RPMI7951 (cell line): Measurements from ENCODE around the gene DDX20. TPM values are rescaled to one million over a fixed set of nuclear protein-coding genes. Genes with fewer than 3 reads are reported as not detected.

Experiments used
- DNase-seq: peaks from one replicate; pipeline ENCODE4 v3.0.0-alpha.2; 2012; ENCODE audit warnings: low read depth
- total RNA-seq: library from RNA; depleted of rRNA; stranded (reverse); fragments of >200 nt; shearing (Covaris generic); gene quantifications from 2 replicates; pipeline ENCODE4 v1.2.3, GENCODE V29; 2014

The DDX20 gene
- total RNA-seq, 1 experiment from 2014 or later, result 19.9 TPM

DNA sequence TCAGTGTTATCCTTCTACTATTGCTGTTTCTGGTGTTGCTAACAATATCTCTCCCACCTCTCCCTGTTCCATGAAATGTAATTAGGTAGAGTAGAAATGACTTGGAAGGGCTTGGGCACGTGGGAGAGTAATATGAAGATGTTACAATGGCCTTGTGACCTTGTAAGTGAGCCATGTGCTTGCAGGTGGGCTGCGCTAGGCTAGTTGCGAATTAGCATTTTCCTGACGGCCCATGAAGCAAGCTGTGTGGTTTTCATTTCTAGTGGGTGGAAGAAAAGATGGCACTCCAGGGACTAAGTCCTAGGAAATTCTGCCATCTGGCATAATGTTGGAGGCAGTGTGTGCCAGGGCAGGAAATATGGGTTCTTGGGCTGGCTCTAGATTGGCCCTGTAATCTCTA, 7.8 kb upstream of the DDX20 start:
- DNase-seq, result no peak

DNA sequence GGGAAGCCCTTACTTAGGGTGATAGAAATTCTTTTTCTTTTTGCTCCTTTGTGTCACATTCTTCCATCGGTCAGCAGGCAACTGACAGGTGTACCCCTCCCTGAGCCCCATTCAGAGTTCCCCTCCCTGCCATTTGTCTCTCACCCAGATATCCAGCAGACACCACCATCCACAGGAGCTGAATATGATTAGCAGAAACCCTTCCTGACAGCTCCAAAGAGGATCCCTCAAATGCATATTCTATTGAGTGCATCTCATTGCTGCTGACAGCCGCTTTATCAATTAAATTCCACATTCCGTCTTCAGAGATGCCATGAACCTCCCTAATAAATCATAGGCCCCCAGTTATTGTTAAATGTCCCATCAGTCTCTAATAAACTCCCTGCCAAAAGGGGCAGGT, 6.1 kb upstream of the DDX20 start:
- no peak for DNase-seq

DNA sequence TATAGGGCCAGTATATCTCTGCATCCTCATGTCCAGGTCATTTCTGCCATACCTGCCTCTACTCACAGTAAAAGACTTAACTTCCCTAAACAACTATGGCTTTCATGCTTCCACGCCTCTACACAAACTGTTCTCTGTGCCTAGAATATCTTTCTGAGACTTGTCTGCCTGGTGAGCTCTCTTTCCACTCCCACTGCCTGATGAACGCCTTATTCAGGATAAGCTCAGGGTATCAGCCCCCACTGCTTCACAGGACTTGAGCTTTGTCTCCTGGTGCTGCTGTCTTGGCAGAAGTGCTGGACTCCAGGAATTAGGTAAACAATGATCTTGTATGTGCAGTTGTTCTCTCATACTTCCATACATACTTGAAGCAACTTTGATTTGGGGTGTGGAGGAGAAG, 4.8 kb upstream of the DDX20 start:
- DNase-seq, result no peak

DNA sequence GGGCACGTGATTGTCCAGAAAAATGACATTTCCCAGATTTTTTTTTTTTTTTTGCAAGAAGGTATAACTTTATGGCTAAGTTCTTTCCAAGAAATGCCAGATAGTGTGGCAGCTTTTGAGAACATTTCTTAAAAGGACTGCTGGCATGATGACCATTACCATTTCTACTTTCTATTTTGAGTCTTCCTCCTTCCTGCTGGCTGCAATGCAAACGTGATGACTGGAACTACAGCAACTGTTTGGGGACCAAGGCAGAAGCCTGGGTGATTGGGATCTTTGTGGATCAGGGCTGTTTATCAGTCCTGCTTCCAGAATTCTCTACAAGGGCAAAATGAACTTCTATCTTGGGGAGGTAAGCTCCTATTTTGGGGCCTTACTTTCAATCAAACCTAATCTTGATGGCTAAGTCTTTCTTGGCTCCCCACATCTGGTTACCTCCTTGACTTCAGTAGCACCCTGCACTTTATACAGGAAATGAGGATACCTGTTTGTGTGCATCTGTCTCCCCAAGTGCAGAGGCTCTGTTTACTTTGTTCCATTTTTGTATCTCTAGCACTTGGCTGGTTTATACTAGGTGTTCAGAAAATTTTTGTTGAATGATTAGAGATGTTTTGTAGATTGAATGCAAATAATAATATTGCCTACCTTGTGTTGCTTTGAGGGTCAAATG, 3.7 kb upstream of the DDX20 start:
- no peak for DNase-seq

DNA sequence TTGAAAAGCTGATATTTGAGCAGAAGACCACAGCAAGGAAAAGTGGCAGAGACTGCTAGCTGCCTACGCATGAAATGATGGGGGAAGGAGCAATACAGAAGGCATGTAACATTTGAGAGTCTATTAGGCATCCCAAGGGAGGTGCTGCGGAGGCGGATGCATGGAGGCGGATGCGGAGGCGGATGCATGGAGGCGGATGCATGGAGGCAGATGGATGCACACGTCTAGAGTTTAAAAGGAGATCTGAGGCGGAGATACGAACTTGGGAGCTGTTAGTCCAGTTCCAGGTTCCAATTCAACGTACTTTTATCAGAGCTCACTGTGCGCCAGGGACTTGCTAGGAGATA, 744 bp upstream of the DDX20 start:
- peak; percentile 63 for DNase-seq

DNA sequence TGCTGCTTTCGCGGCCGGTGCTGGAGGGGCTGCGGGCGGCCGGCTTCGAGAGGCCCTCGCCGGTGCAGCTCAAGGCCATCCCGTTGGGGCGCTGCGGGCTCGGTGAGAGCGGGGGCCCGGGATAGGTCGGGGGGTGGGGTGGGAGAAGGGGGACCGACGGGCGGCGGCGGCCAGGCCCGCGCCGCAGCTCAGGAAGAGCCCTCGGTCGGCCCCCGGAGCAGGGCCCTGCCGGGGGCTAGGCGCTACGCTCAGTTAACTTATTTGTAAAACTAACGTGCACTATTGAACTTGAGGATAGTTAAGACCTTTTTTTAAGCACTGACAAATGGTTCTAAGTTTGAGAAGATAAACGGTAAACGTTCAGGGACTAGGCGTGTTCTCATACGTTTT, 418 bp downstream of the DDX20 start:
- DNase-seq, result no peak

DNA sequence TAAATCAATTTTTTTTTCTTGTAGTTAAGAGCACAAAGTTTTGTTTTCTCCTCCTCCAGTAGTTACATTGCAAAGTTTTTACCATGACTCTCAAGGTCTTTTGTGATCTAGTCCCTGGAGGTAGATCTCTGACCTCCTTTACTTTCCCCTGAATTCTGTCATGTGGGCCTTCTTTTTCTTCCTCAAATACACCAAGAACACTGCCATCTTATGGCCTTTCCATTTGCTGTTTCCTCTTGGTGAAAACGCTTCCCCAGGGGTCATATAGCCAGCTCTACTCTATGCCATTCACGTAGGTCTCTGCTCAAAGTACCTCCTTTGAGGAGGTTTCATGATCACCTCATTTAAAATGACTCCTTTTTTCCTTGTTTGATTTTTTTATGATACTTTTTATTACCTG, 2.7 kb downstream of the DDX20 start:
- DNase-seq, result no peak

DNA sequence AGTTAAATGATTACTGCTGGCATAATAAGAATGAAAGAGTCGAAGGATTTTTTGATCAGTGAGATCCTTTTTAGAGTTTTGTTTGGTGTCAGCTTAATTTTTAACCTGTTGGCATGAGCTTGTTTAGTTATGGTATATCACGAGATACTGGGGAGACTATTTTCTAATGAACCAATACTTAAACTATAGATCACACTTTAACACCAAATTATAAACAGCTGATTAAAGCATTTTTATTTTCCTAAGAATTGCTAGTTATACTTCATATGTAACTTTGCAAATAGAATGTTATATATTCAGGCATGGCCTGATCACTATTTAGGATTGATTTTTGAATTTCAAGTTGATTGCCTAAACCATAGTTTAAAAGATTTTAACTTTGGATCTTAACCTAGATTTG, 6.0 kb downstream of the DDX20 start:
- no peak for DNase-seq

DNA sequence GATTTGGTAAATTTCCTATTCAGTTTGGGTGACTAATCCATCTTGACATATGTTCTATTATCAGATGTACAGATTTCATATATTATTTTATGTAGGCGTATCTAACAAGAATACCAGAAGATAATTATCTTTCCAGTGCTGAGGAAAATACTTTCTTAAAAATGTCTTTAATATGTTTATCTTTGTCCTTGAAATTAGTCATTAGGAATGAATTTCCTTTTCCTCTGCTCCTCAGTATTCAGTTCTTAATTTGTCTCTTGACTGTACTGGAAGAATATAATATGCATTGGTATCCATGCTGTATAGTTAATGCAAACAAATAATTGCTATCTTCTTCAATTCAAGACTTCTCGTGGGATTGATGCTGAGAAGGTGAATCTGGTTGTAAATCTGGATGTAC, 6.6 kb downstream of the DDX20 start:
- DNase-seq, result no peak

DNA sequence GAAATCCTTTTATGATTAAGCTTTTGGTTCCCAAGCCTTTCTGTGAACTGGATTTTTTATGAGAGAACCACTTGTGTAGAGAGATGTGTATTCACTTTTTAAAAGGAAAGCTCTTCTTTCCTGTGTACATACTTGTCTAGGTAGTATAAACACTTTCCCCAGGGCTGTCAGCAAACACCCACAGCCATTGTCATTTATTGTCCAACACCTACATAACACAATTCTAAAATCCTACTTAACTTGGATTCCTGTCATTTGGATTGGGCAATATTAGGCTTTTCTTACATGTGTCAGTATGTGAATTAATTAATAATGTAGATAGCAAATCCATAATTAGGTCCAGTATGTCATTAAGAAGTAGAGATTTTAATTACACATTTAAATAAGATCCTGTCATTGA, 12.3 kb downstream of the DDX20 start:
- no peak for DNase-seq

DNA sequence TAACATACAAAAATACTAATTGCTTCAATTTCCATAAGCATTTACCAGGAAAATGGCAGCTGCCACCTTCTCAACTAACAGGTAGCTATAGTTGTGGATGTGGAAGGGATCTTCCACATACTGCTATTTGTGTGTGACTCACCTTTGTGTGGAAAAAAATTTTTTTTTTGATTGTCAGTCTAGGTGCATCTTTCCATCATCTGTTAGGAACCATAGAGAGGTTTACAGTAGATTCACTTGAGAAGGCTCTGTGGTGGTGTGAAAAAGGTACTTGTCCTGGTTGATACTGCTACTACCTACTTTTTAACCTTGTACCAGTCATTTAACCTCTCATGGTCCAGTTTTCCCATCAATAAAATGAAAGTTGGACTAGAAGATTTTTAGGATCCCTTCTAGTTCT, 12.9 kb downstream of the DDX20 start:
- no peak for DNase-seq

DNA sequence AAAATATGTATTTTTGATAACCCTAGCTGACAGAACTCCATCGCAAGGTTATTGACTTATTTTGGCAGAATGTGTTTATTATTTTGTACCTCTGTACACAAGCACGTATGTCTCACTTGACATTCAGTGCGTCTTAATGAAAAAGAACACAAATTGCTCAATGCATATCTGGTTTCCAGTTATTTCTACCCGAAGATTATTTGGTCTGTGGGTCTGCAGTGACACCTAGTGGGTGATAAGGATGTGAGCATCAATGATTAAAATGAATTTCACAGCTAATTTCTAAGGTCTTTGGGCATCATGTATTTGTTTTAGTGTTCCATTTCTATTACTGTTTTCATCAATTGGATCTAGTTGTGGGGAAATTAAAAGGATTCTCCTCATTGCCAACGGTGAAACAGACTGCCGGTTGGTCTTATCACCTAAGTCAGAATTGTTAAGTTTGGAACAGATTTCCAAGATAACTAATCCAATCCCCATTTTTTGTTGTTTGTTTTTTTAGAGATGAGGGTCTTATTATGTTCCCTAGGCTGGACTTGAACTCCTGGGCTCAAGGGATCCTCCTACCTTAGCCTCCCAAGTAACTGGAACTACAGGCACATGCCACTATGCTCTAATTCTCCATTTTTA, 13.9 kb downstream of the DDX20 start:
- peak; percentile 67 for DNase-seq

DNA sequence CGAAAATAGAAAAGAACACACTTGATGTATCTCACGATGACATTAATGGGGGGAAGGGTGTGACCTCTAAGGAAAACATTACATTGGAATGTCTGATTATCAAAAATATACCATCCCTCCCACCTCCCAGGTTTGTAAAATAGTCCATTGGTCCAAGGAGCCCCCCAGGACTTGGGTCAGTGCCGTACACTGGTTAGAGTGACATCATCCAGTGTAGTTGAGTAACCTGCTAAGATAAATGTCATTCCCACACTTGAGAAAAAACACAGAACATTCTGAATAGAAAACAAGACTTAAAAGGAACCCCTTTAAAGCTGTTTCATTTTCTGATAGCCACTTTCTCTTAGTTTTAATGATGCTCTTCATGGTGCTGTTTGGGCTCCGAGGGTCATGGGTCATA, 15.2 kb downstream of the DDX20 start:
- no peak for DNase-seq

DNA sequence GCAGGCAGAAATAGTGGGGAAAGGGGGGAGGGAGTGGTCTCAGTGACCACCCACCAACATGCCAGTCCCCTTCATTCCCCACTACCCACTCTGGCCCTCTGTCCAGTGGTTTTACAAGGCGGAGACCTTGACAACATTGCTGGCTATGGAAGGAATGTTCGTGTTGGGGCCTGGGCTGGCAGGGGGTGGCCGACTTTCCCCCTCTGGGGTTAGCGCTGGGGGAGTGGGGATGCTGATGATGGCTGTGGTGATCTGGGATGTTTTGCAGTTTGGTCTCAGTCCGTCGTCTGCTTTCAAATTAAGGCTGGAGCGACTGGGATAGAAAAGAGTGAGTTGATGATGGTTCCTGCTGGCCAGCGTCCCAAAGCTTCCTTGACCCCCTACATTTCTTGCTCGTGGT, 20.3 kb downstream of the DDX20 start:
- DNase-seq, result no peak

DNA sequence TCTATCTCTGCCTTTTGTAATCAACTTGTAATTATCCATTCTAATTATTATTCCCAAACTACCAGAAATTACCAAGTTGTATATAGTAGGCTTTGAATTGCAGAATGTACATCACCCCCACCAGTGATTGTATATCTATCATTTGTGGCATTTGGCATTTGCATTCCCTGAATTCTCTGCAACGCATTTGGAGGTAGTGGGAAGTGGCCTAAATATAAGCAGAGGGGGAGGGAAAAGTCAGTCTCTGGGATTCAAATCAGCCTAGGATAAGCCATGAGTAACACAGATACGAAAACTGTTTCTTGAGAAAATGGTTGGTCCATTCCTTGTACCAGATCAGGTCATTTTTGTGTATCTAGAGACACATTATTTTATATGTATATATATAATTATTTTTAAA, 20.7 kb downstream of the DDX20 start:
- no peak for DNase-seq

DNA sequence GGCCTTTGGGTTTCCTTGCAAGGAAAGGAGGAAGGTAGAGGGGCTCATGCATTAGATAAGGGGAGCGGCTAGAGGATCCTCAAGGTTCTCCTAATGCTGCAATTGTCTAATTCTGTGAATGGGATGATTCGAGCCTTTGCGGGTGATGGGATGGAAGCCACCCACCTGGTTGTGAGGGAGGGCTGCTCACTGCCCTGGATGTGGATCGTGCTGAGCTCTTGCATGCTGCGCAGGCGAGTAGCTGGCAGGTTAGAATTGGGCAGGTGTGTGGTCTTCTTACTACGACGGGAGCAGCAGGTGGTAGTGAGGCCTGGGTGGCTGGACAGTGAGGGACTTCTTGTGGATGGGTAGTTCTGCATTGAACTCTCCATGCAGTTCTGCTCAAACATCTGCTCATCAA, 21.2 kb downstream of the DDX20 start:
- no peak for DNase-seq

DNA sequence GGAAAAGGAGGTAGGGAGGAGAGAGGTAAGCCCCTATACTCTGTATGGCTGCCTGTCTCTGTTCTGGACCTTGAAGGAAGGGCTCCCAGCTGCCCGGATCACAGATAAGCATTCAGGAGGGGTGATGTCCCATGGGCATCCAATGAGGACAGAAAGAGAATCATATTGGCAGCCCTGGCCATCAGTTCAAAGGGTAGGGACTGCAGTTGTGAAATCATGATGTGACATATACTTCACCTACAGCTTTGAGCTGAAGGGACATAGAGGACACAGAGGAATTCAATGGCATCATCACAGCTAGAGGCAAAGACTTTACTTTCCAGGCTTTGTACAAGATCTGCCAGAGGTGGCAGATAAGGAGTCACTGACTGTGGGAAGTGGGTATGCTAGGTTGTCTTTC, 21.6 kb downstream of the DDX20 start:
- no peak for DNase-seq

DNA sequence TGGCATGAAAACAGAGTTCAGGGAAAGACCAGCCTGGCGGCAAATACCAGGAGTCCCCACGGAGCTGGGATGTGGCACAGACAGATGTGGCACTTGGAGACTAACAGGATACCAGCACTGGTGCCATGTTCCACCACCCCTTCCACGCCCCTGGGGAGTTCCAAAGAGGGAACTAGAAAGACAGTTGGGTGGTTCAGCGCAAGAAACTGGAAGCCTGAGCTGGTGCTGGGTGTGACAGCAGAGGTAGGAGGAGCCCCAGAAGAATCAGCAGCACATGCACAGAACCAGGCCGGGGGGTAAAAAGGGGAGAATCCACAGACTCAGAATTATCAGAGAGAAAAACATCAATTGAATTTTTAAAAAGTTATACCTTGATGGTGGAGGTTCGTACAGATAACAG, 22.4 kb downstream of the DDX20 start:
- no peak for DNase-seq

DNA sequence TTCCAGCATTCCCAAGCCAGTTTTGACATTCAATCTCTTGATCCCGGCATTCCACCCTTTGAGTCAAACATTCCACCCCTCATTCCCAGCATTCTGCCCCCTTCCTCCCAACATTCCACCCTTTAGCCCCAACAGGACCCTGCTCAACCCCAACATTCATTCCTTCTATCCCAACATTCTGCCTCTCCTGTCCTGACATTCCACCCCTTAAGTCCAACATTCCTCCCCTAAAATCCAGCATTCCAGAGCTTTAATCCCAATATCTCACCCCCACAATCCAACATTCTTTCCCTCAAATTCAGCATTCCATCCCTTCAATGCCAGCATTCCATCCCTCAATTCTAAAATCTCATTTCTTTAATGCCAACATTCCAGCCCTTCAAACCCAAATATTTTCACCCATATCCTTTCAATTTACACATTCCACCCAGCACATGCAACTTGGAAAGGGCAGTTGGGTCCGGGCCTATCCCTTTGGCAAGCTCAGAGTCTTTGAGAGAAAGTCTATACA, 22.9 kb downstream of the DDX20 start:
- DNase-seq, result peak; percentile 26

DNA sequence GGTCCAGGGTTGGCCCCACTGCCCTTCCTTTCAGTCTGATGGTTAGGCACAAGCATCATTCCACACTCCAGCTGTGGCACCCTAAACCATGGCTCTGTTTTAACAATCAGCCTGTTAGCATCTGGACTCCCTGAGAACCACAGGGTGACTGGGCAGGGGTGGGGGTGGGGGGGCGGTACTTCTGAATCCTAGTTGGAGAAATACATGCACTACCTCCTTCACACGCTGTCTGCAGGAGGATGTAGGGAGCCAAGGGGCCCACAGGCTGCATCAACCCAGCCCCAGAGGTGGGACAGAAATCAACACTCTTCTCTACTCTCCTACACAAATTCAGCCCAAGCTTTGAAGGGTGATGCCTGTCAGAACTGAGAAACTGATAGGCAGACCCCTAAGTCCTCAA, 23.8 kb downstream of the DDX20 start:
- DNase-seq, result no peak

DNA sequence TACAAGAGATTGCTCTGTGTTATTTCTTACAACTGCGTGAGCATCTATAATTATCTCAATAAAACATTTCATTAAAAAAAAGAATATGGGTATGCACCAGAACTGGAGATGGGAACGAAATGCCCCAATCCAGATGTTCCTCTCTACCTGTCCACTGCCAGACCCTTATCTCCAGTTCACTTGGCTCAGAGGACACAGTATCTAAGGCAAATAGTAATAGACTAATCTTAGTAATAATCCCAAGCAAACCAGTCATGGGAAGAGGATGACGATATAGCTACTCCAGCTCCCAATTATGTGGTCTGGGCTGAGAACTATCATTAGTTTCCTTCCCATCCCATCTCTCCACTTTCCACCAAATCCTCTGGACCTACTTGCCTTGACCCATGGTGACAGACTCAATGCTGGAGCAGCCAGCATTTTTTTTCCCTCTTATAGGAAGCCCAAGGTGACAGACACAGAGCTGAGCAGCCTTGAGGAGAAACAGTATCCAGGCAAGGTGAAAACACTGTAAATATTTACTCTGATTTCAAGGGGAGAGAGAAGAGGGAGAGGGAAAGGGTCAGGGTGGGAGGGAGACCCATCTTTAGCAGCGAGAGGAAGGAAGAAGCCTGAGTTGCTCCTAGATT, 28.7 kb downstream of the DDX20 start:
- DNase-seq, result no peak

DNA sequence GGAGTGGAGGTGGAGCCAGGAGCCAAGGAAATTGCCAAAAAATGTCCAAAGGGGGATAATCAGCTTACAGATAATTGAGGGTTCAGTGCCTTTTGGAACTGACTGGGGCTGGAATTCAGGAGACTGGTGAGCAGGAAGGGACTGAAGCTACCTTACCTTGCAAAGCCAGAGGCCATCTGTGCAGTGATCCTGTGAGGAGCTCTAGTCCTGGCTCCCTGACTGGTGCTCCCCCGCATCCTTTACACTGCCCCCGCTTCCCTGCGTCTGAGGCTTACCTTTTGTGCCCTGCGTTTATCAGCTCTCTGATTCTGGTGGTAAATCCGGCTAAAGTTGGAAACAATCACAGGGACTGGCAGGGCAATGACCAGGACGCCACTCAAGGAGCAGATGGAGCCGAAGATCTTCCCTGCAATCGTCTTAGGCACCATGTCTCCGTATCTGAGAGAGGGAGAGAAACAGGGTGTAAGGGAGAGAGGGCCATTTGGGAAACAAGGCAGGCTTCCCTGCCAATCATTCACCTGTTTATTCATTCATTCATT, 31.0 kb downstream of the DDX20 start:
- DNase-seq, result no peak

DNA sequence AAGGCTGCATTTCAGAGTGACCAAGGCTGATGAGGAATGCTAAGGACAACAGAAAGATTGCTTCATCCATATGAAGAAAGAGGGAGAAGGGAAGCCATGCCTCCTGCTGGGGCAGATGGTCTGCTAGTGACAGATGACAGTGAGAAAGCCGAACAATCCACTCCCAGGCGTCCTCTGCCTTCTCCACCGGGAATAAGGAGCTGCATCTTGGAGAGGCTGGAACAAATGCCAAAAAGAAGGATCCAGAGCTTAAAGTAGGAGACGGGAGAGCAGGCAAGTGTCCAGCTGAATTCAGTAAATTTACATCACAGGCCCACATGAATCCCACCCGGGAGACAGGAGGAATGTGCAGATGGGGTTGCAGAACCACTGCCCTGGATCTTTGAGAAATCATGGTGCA, 33.4 kb downstream of the DDX20 start:
- DNase-seq, result no peak
